PC-9 (cell line): ENCODE results near the gene LRRC7. TPM values are rescaled to one million over a fixed set of nuclear protein-coding genes. Genes with fewer than 3 reads are reported as not detected.
A peak's percentile ranks its signal among the peaks of the same experiment; 100 is the strongest.

ENCODE experiments used
- BruUV-seq: library from RNA; stranded (reverse); fragments of 400-500 nt; replicated peaks from 2 replicates; lab custom pipeline; 2021; lab: Mats Ljungman, UMichigan
- CTCF ChIA-PET: fragments of 300-600 bp; sonication (Branson Sonifier 250); formaldehyde crosslinking; loops from one replicate; lab custom pipeline; 2022; ENCODE audit warnings: antibody characterized with exemption; lab: Charles Lee
- POLR2A ChIA-PET: fragments of 300-600 bp; sonication (Branson Sonifier 250); formaldehyde crosslinking; loops from one replicate; lab custom pipeline; 2022; ENCODE audit warnings: antibody characterized with exemption; ENCODE audit not compliant: unreplicated experiment; lab: Charles Lee
- DNase-seq, 2 experiments: peaks; one replicate each; pipeline versions ENCODE4 v3.0.0 to v3.0.0-alpha.2; 2015 to 2022; ENCODE audit warnings: mixed read lengths in 1 of 2
- H2AFZ ChIP-seq: fragments of 200-600 bp; sonication (generic); 2 replicates; pipeline ENCODE4 v1.8.1; 2017; ENCODE audit warnings: antibody characterized with exemption
- H3F3A ChIP-seq: fragments of 200-600 bp; sonication (generic); 2 replicates; pipeline ENCODE4 v1.8.1; 2017; ENCODE audit warnings: antibody characterized with exemption, mild to moderate bottlenecking, low read depth; ENCODE audit not compliant: insufficient read depth
- H3K27ac ChIP-seq: fragments of 200-600 bp; sonication (generic); 2 replicates; pipeline ENCODE4 v1.6.1; 2016; ENCODE audit warnings: mixed run types
- H3K27me3 ChIP-seq: fragments of 200-600 bp; sonication (generic); 2 replicates; pipeline ENCODE4 v1.6.1; 2016; ENCODE audit warnings: low read depth, mixed run types; ENCODE audit not compliant: insufficient read depth
- H3K36me3 ChIP-seq: fragments of 200-600 bp; sonication (generic); 2 replicates; pipeline ENCODE4 v1.6.1; 2016; ENCODE audit warnings: low read depth, mixed run types
- H3K4me1 ChIP-seq: fragments of 200-600 bp; sonication (generic); replicated peaks from 2 replicates; pipeline ENCODE4 v1.6.1; 2016; ENCODE audit warnings: mixed run types; ENCODE audit not compliant: insufficient read depth
- H3K4me2 ChIP-seq: fragments of 200-600 bp; sonication (generic); 2 replicates; pipeline ENCODE4 v1.6.1; 2017; ENCODE audit warnings: mixed run types
- H3K4me3 ChIP-seq: fragments of 200-600 bp; sonication (generic); 2 replicates; pipeline ENCODE4 v1.6.1; 2016; ENCODE audit warnings: mixed run types
- H3K79me2 ChIP-seq: fragments of 200-600 bp; sonication (generic); 2 replicates; pipeline ENCODE4 v1.6.1; 2017; ENCODE audit warnings: low read depth, mixed run types
- H3K9me2 ChIP-seq: fragments of 200-600 bp; sonication (generic); 2 replicates; pipeline ENCODE4 v1.8.1; 2017; ENCODE audit warnings: mild to moderate bottlenecking; ENCODE audit not compliant: insufficient read depth
- H3K9me3 ChIP-seq: fragments of 200-600 bp; sonication (generic); 2 replicates; pipeline ENCODE4 v1.8.1; 2016; ENCODE audit warnings: low read depth; ENCODE audit not compliant: insufficient read depth
- H4K20me1 ChIP-seq: fragments of 200-600 bp; sonication (generic); 2 replicates; pipeline ENCODE4 v1.8.1; 2017; ENCODE audit not compliant: insufficient read depth
- CTCF ChIP-seq: fragments of 200-600 bp; sonication (generic); conservative IDR thresholded peaks from 2 replicates; pipeline ENCODE4 v1.6.1; 2017; ENCODE audit warnings: mixed run types, antibody characterized with exemption, mild to moderate bottlenecking, moderate library complexity
- EZH2 ChIP-seq: fragments of 200-600 bp; sonication (generic); IDR thresholded peaks from 2 replicates; pipeline ENCODE4 v1.8.0; 2017; ENCODE audit warnings: antibody characterized with exemption, low read depth
- intact Hi-C: fragments of 100-400 bp; cut with micrococcal nuclease; formaldehyde crosslinking; loops from one replicate; pipeline ENCODE4 v1.10.0; 2022; ENCODE audit not compliant: unreplicated experiment
- total RNA-seq: library from RNA; stranded (reverse); gene quantifications from 2 replicates; pipeline ENCODE4 v1.2.3, GENCODE V29; 2021

Gene LRRC7
- total RNA-seq, 1 experiment from 2014 or later = not detected

- Histone ChIP-seq H3K9me2 (peaks cover 9% of the 10 kb centered on the region; the same call in 1 of the 2 replicates), H3K36me3 (no peaks in the 10 kb centered on the region), H3K4me2 (peak overlapping the region; percentile 7; the same call in 1 of the 2 replicates), H3K4me1 (no peaks in the 10 kb centered on the region), H3K27me3 (no peaks in the 10 kb centered on the region), H3K27ac (no peak overlapping the region), H3F3A (no peaks in the 10 kb centered on the region), H2AFZ (no peak overlapping the region), H3K79me2 (no peaks in the 10 kb centered on the region), H4K20me1 (no peaks in the 10 kb centered on the region), H3K9me3 (no peaks in the 10 kb centered on the region), H3K4me3 (no peak overlapping the region)
- POLR2A ChIA-PET = no interaction called here
- CTCF ChIA-PET = no interaction called here
- intact Hi-C loops = loop anchor here (10.0 kb wide), 2 partner anchors 167 to 377 kb away; partner anchors contain the start of genes CTH and LRRC40
- peak; percentile 59 to 79 for DNase-seq
- BruUV-seq = no TSS peak
- no peak for TF ChIP-seq CTCF
- no peak for TF ChIP-seq EZH2
These were observed 470.3 kb downstream of the LRRC7 start for GRCh38 chr1:70038025-70038424.

- no peaks in the 10 kb centered on the region for H3K79me2 ChIP-seq
- H2AFZ ChIP-seq = no peak overlapping the region
- H3K4me2 ChIP-seq = no peak overlapping the region
- no peaks in the 10 kb centered on the region for H3K36me3 ChIP-seq
- intact Hi-C loops = loop anchor here (10.0 kb wide), 2 partner anchors 165 to 375 kb away; partner anchors contain the start of genes CTH and LRRC40
- H3F3A ChIP-seq = no peaks in the 10 kb centered on the region
- no peak for DNase-seq
- no peaks in the 10 kb centered on the region for H4K20me1 ChIP-seq
- H3K4me1 ChIP-seq = peaks cover 8% of the 10 kb centered on the region
- H3K27me3 ChIP-seq = no peaks in the 10 kb centered on the region
- ChIA-PET CTCF (no interaction called here), POLR2A (interaction anchor here (0.6 kb wide), 1 partner anchor 223 kb away, joined by 4 read pairs; no protein-coding TSS in a partner anchor)
- no peak overlapping the region for H3K4me3 ChIP-seq
- no peak overlapping the region for H3K27ac ChIP-seq
- BruUV-seq = no TSS peak
- no peaks in the 10 kb centered on the region for H3K9me3 ChIP-seq
- peaks cover 9% of the 10 kb centered on the region; the same call in 1 of the 2 replicates for H3K9me2 ChIP-seq
- TF ChIP-seq CTCF = no peak
- no peak for TF ChIP-seq EZH2
These were observed 471.8 kb downstream of the LRRC7 start for GRCh38 chr1:70039485-70039884.

GRCh38 chr1:70041317-70042045, 473.8 kb downstream of the LRRC7 start:
- Histone ChIP-seq H3K36me3 (no peaks in the 10 kb centered on the region), H4K20me1 (no peaks in the 10 kb centered on the region; the same call in 1 of the 2 replicates), H3K4me3 (no peak overlapping the region), H3F3A (no peaks in the 10 kb centered on the region), H3K4me1 (peaks cover 17% of the 10 kb centered on the region), H3K27ac (no peak overlapping the region), H3K4me2 (no peak overlapping the region), H3K9me2 (peaks cover 9% of the 10 kb centered on the region; the same call in 1 of the 2 replicates), H3K9me3 (no peaks in the 10 kb centered on the region), H3K27me3 (no peaks in the 10 kb centered on the region), H2AFZ (no peak overlapping the region), H3K79me2 (no peaks in the 10 kb centered on the region)
- POLR2A ChIA-PET = no interaction called here
- CTCF ChIA-PET = no interaction called here
- no TSS peak for BruUV-seq
- DNase-seq = no peak
- TF ChIP-seq EZH2 (no peak), CTCF (no peak)
- intact Hi-C loops = no loop called here
